ENCODE data around the gene CEBPG.

DNA sequence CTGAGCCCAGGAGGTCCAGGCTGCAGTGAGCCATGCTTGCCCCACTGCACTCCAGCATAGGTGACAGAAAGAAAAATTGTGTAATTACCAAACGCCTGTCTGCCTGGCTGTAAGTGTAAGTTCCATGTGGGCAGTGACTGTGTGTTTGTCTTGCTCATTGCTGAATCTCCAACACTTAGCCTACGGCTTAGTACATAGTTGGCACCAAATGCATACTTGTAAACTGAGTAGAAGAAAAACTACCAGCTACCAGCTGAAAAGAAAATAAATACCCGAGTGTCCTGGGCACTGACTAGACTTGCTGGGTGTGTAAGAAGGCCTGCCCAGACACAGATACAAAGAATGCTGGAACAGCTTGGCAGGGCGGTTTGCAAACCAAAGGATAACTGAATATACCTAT lies 2.7 kb upstream of the CEBPG start:
- TF ChIP-seq EZH2 (IDR thresholded peaks at IDR 0.05) (no peak), POLR2A (IDR thresholded peaks at IDR 0.05; ENCODE audit: borderline replicate concordance, extremely low read depth, insufficient read depth, insufficient read length) (no peak), POLR2AphosphoS5 (IDR thresholded peaks at IDR 0.05; ENCODE audit: low read depth, low read length) (no peak), REST (IDR thresholded peaks at IDR 0.05; ENCODE audit: low read depth) (no peak), SIN3A (IDR thresholded peaks at IDR 0.05; ENCODE audit: low read depth) (no peak), EGR1 (IDR thresholded peaks at IDR 0.05; ENCODE audit: low read depth) (no peak), ZNF274 (IDR thresholded peaks at IDR 0.05; ENCODE audit: low read depth, low read length) (no peak), FOSL1 (IDR thresholded peaks at IDR 0.05; ENCODE audit: low read depth) (no peak)
- TF ChIP-seq, protein P1, sequence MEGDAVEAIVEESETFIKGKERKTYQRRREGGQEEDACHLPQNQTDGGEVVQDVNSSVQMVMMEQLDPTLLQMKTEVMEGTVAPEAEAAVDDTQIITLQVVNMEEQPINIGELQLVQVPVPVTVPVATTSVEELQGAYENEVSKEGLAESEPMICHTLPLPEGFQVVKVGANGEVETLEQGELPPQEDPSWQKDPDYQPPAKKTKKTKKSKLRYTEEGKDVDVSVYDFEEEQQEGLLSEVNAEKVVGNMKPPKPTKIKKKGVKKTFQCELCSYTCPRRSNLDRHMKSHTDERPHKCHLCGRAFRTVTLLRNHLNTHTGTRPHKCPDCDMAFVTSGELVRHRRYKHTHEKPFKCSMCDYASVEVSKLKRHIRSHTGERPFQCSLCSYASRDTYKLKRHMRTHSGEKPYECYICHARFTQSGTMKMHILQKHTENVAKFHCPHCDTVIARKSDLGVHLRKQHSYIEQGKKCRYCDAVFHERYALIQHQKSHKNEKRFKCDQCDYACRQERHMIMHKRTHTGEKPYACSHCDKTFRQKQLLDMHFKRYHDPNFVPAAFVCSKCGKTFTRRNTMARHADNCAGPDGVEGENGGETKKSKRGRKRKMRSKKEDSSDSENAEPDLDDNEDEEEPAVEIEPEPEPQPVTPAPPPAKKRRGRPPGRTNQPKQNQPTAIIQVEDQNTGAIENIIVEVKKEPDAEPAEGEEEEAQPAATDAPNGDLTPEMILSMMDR (IDR thresholded peaks at IDR 0.05 in 2 of 3, conservative IDR thresholded peaks at IDR 0.05 in 1 of 3; ENCODE audit: borderline replicate concordance in 1 of 3, insufficient read depth in 1 of 3, low read depth in 2 of 3, low read length in 2 of 3) = no peak
